Keratinocyte (primary cell): Measurements from ENCODE around the gene GNG10. TPM values are rescaled to one million over a fixed set of nuclear protein-coding genes. Genes with fewer than 3 reads are reported as not detected.

ENCODE experiments used
- DNase-seq: peaks from one replicate; pipeline ENCODE4 v3.0.0-alpha.2; 2011; ENCODE audit warnings: low read depth, missing footprints, low spot score
- FAIRE-seq: peaks from 2 replicates; lab custom pipeline; 2011; peaks lifted over from hg19 to GRCh38; lab: Jason Lieb, UNC
- H2AFZ ChIP-seq: 2 replicates; pipeline ENCODE4 v1.6.0; 2012; ENCODE audit warnings: low read length, control low read depth, inconsistent platforms; ENCODE audit not compliant: control insufficient read depth
- H3K27ac ChIP-seq: 2 replicates; pipeline ENCODE4 v1.5.1; 2011; ENCODE audit warnings: low read length; ENCODE audit not compliant: control insufficient read depth, insufficient read depth
- H3K27me3 ChIP-seq: 3 replicates; pipeline ENCODE4 v1.6.0; 2011; ENCODE audit warnings: low read length; ENCODE audit not compliant: control insufficient read depth, insufficient read depth; ENCODE audit errors: extremely low read depth
- H3K36me3 ChIP-seq, 2 experiments: 2 replicates in 1 of 2; 3 replicates in 1 of 2; pipeline ENCODE4 v1.5.1; 2011; ENCODE audit warnings: low read length in 2 of 2, mild to moderate bottlenecking in 1 of 2; ENCODE audit not compliant: control insufficient read depth in 2 of 2, insufficient read depth in 2 of 2; ENCODE audit errors: extremely low read depth in 1 of 2
- H3K4me1 ChIP-seq: 3 replicates; pipeline ENCODE4 v1.5.1; 2011; ENCODE audit warnings: low read length; ENCODE audit not compliant: control insufficient read depth, insufficient read depth; ENCODE audit errors: extremely low read depth
- H3K4me2 ChIP-seq: 3 replicates; pipeline ENCODE4 v1.6.0; 2011; ENCODE audit warnings: low read depth, low read length; ENCODE audit not compliant: control insufficient read depth, insufficient read depth; ENCODE audit errors: extremely low read depth
- H3K4me3 ChIP-seq, 3 experiments: fragments of 200-600 bp in 1 of 3; sonication (generic) in 1 of 3; 2 replicates in 2 of 3; 3 replicates in 1 of 3; pipeline ENCODE4 v1.5.1; 2011 to 2016; ENCODE audit warnings: low read length in 3 of 3, mild to moderate bottlenecking in 3 of 3, control low read depth in 2 of 3, inconsistent platforms in 1 of 3, low read depth in 1 of 3, mixed read lengths in 1 of 3, mixed run types in 1 of 3, moderate library complexity in 1 of 3; ENCODE audit not compliant: control insufficient read depth in 2 of 3, insufficient read depth in 2 of 3; ENCODE audit errors: extremely low read depth in 1 of 3
- H3K79me2 ChIP-seq: 2 replicates; pipeline ENCODE4 v1.6.0; 2012; ENCODE audit warnings: low read length; ENCODE audit not compliant: control insufficient read depth, insufficient read depth
- H3K9ac ChIP-seq: 3 replicates; pipeline ENCODE4 v1.6.0; 2011; ENCODE audit warnings: low read length; ENCODE audit not compliant: control insufficient read depth, insufficient read depth; ENCODE audit errors: extremely low read depth
- H3K9me1 ChIP-seq: 3 replicates; pipeline ENCODE4 v1.6.0; 2011; ENCODE audit warnings: low read length; ENCODE audit not compliant: control insufficient read depth, insufficient read depth; ENCODE audit errors: extremely low read depth
- H3K9me3 ChIP-seq: 2 replicates; pipeline ENCODE4 v1.5.1; 2012; ENCODE audit warnings: low read depth, low read length; ENCODE audit not compliant: control insufficient read depth
- H4K20me1 ChIP-seq: 3 replicates; pipeline ENCODE4 v1.6.0; 2011; ENCODE audit warnings: low read length; ENCODE audit not compliant: control insufficient read depth, insufficient read depth; ENCODE audit errors: extremely low read depth
- EZH2 ChIP-seq: IDR thresholded peaks from one replicate; pipeline ENCODE4 v1.6.1; 2012; ENCODE audit warnings: inconsistent platforms, mild to moderate bottlenecking, low read length, moderate library complexity
- dilution Hi-C: fragments of 300-500 bp; cut with MboI; formaldehyde crosslinking; loops from one replicate; pipeline ENCODE4 v1.7.0; 2020; ENCODE audit warnings: low sequenced_read_pairs; ENCODE audit not compliant: extremely low pct_ligation_motif_present
- polyA plus RNA-seq, 5 experiments: library from polyadenylated mRNA; depleted of rRNA in 3 of 5; stranded (reverse) in 3 of 5; stranded (forward) in 1 of 5; unstranded in 1 of 5; fragments of >200 nt; gene quantifications; 1 replicate in 1 of 5; 2 replicates in 3 of 5; 3 replicates in 1 of 5; pipeline versions ENCODE4 v1.2.1 to v1.2.3, GENCODE V29; 2011 to 2012; ENCODE audit warnings: missing spikeins in 2 of 5, low read depth in 1 of 5, low replicate concordance in 1 of 5
- TF ChIP-seq, protein P1 (sequence below), 3 experiments: IDR thresholded peaks in 1 of 3; conservative IDR thresholded peaks in 1 of 3; optimal IDR thresholded peaks in 1 of 3; 2 replicates in 2 of 3; 3 replicates in 1 of 3; pipeline versions ENCODE3 to v1.5.1; 2011; ENCODE audit warnings: low read length in 3 of 3, mild to moderate bottlenecking in 3 of 3, moderate library complexity in 2 of 3, control low read depth in 1 of 3, inconsistent platforms in 1 of 3; ENCODE audit not compliant: insufficient read depth in 2 of 3; ENCODE audit errors: extremely low read depth in 1 of 3

Gene GNG10
- polyA plus RNA-seq, 1 donor (not counting 4 experiments of a cell fraction or from before 2014, with no cell fraction given), result 89.8 TPM

DNA sequence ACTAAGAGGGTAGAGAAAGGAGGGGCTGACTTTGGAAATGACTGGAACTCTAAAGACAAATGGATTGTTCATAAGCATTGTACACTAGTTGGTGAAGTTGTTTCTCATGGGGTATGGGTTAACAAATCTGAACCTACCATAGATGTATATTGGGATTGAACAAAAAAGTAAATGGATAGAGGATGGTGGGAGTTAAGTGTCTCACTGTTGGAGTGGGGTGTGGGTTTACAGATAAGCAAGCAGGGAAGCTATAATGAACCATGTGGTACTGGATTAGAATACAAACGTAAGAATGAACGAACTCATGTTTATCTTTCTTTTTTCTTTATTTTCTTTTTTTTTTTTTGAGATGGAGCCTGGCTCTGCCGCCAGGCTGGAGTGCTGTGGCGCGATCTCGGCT lies 17.8 kb downstream of the GNG10 start:
- no peak overlapping the region for H3K27ac ChIP-seq
- H2AFZ ChIP-seq, result no peak overlapping the region
- H3K9ac ChIP-seq, result no peak overlapping the region
- no peaks in the 10 kb centered on the region for H3K9me3 ChIP-seq
- H3K9me1 ChIP-seq, result no peaks in the 10 kb centered on the region
- dilution Hi-C loops, result no loop called here
- FAIRE-seq (no peak), DNase-seq (no peak)
- no peaks in the 10 kb centered on the region for H4K20me1 ChIP-seq
- no peaks in the 10 kb centered on the region for H3K4me1 ChIP-seq
- H3K4me3 ChIP-seq, result no peak overlapping the region
- H3K27me3 ChIP-seq, result no peaks in the 10 kb centered on the region
- H3K36me3 ChIP-seq, result peaks cover 0 to 5% of the 10 kb centered on the region in 2 experiments
- no peak overlapping the region for H3K4me2 ChIP-seq
- no peak for TF ChIP-seq EZH2
- TF ChIP-seq, protein P1, sequence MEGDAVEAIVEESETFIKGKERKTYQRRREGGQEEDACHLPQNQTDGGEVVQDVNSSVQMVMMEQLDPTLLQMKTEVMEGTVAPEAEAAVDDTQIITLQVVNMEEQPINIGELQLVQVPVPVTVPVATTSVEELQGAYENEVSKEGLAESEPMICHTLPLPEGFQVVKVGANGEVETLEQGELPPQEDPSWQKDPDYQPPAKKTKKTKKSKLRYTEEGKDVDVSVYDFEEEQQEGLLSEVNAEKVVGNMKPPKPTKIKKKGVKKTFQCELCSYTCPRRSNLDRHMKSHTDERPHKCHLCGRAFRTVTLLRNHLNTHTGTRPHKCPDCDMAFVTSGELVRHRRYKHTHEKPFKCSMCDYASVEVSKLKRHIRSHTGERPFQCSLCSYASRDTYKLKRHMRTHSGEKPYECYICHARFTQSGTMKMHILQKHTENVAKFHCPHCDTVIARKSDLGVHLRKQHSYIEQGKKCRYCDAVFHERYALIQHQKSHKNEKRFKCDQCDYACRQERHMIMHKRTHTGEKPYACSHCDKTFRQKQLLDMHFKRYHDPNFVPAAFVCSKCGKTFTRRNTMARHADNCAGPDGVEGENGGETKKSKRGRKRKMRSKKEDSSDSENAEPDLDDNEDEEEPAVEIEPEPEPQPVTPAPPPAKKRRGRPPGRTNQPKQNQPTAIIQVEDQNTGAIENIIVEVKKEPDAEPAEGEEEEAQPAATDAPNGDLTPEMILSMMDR (optimal IDR thresholded peaks at IDR 0.05 in 1 of 3, IDR thresholded peaks at IDR 0.05 in 1 of 3, conservative IDR thresholded peaks at IDR 0.05 in 1 of 3; ENCODE audit: extremely low read depth in 1 of 3, insufficient read depth in 2 of 3, low read length in 3 of 3), result no peak
- no peaks in the 10 kb centered on the region for H3K79me2 ChIP-seq

DNA sequence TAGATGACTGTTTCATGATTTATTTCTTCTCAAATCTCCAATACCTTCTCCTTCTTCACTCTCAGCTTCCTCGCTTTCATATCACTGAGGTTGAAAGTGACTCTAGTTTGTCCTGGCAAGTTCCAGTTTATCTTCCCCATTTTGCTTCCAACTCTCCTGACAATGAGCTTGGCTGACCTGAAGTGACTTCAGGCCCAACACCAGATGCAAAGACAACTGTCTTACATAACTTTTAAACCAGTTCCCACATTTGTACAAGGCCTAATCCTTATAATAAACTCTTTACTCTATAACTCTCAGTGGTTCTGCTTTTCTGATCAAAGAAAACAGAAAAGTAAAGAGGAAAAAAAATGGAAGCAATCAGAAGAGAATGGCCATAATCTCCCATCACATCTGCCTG lies 22.0 kb downstream of the GNG10 start:
- Histone ChIP-seq H3K4me1 (no peaks in the 10 kb centered on the region), H3K4me2 (no peak overlapping the region), H3K9me3 (no peaks in the 10 kb centered on the region), H3K79me2 (no peaks in the 10 kb centered on the region), H3K9ac (no peak overlapping the region), H3K36me3 (peaks cover 0 to 2% of the 10 kb centered on the region in 2 experiments), H3K27ac (no peak overlapping the region), H3K9me1 (no peaks in the 10 kb centered on the region), H4K20me1 (no peaks in the 10 kb centered on the region), H3K27me3 (no peaks in the 10 kb centered on the region), H3K4me3 (no peak overlapping the region), H2AFZ (no peak overlapping the region)
- no peak for TF ChIP-seq EZH2
- TF ChIP-seq, protein P1 (optimal IDR thresholded peaks at IDR 0.05 in 1 of 3, IDR thresholded peaks at IDR 0.05 in 1 of 3, conservative IDR thresholded peaks at IDR 0.05 in 1 of 3; ENCODE audit: extremely low read depth in 1 of 3, insufficient read depth in 2 of 3, low read length in 3 of 3), result no peak
- dilution Hi-C loops, result no loop called here
- FAIRE-seq, result no peak
- DNase-seq, result no peak
